Measurements from ENCODE around the gene RNF150. TPM values are rescaled to one million over a fixed set of nuclear protein-coding genes. Genes with fewer than 3 reads are reported as not detected.
"Not testable (repeated sequence)": the region's sequence is repeated elsewhere in the genome, so short reads cannot be mapped to it uniquely, and the experiment has no call there.

Gene RNF150
- total and polyA plus RNA-seq, 4 donors: 0.27 to 1.4 (median 0.81) TPM

- 87% methylated on average over 4 of the region's 4 CpGs for WGBS
- TF ChIP-seq, protein P1, sequence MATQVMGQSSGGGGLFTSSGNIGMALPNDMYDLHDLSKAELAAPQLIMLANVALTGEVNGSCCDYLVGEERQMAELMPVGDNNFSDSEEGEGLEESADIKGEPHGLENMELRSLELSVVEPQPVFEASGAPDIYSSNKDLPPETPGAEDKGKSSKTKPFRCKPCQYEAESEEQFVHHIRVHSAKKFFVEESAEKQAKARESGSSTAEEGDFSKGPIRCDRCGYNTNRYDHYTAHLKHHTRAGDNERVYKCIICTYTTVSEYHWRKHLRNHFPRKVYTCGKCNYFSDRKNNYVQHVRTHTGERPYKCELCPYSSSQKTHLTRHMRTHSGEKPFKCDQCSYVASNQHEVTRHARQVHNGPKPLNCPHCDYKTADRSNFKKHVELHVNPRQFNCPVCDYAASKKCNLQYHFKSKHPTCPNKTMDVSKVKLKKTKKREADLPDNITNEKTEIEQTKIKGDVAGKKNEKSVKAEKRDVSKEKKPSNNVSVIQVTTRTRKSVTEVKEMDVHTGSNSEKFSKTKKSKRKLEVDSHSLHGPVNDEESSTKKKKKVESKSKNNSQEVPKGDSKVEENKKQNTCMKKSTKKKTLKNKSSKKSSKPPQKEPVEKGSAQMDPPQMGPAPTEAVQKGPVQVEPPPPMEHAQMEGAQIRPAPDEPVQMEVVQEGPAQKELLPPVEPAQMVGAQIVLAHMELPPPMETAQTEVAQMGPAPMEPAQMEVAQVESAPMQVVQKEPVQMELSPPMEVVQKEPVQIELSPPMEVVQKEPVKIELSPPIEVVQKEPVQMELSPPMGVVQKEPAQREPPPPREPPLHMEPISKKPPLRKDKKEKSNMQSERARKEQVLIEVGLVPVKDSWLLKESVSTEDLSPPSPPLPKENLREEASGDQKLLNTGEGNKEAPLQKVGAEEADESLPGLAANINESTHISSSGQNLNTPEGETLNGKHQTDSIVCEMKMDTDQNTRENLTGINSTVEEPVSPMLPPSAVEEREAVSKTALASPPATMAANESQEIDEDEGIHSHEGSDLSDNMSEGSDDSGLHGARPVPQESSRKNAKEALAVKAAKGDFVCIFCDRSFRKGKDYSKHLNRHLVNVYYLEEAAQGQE (IDR thresholded peaks at IDR 0.05): no peak
These were observed 300.0 kb downstream of the RNF150 start for GRCh38 chr4:140833280-140833679.

GRCh38 chr4:140829825-140830224, 303.4 kb downstream of the RNF150 start:
- no peak overlapping the region for H3K27ac ChIP-seq (ENCODE audit: low read depth in 1 of 2, low read length in 2 of 2)
- H3K27me3 ChIP-seq (ENCODE audit: control insufficient read depth in 4 of 4, insufficient read depth in 4 of 4, low read length in 3 of 4): no peaks in the 10 kb centered on the region
- H3K4me3 ChIP-seq (ENCODE audit: low read depth in 1 of 3, low read length in 3 of 3): no peak overlapping the region
- H3K4me1 ChIP-seq (ENCODE audit: control insufficient read depth in 4 of 4, insufficient read depth in 4 of 4, low read length in 3 of 4): no peaks in the 10 kb centered on the region
- DNase-seq (ENCODE audit: low spot score): no peak
- H3K9me3 ChIP-seq (ENCODE audit: control insufficient read depth in 4 of 4, low read length in 3 of 4): no peaks in the 10 kb centered on the region
- no peaks in the 10 kb centered on the region for H3K36me3 ChIP-seq (ENCODE audit: control insufficient read depth in 4 of 4, insufficient read depth in 3 of 4, low read depth in 1 of 4, low read length in 3 of 4)
- H3K9ac ChIP-seq (ENCODE audit: low read depth in 1 of 2, low read length in 2 of 2): no peak overlapping the region
- TF ChIP-seq ATF3 (IDR thresholded peaks at IDR 0.05) (no peak), JUND (IDR thresholded peaks at IDR 0.05) (no peak), FOXA2 (IDR thresholded peaks at IDR 0.05) (no peak), SP1 (IDR thresholded peaks at IDR 0.05) (no peak)

More at GRCh38 chr4:140833280-140833679, 300.0 kb downstream of the RNF150 start:
- DNase-seq (ENCODE audit: low spot score): no peak
- Histone ChIP-seq H3K27ac (ENCODE audit: low read depth in 1 of 2, low read length in 2 of 2) (no peak overlapping the region), H3K4me1 (ENCODE audit: control insufficient read depth in 4 of 4, insufficient read depth in 4 of 4, low read length in 3 of 4) (no peaks in the 10 kb centered on the region), H3K27me3 (ENCODE audit: control insufficient read depth in 4 of 4, insufficient read depth in 4 of 4, low read length in 3 of 4) (no peaks in the 10 kb centered on the region), H3K9me3 (ENCODE audit: control insufficient read depth in 4 of 4, low read length in 3 of 4) (no peaks in the 10 kb centered on the region), H3K9ac (ENCODE audit: low read depth in 1 of 2, low read length in 2 of 2) (no peak overlapping the region), H3K36me3 (ENCODE audit: control insufficient read depth in 4 of 4, insufficient read depth in 3 of 4, low read depth in 1 of 4, low read length in 3 of 4) (no peaks in the 10 kb centered on the region), H3K4me3 (ENCODE audit: low read depth in 1 of 3, low read length in 3 of 3) (no peak overlapping the region)

DNA sequence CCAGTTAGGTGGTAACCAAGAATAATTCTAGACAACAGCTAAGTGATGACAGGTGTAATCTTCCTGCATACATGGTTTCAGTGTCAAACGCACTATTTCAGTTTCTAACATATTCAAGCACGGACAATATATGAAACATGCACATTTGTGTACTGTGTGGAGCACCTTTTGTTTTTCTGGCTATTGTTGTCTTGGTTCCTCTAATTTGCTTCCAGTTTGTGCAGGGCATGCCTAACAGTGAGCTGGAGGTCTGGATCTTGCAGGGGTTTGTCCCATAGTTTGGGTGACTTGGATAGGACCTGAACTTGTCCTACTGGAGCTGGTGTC, 306.6 kb downstream of the RNF150 start:
- no peaks in the 10 kb centered on the region for H3K4me1 ChIP-seq (ENCODE audit: control insufficient read depth in 4 of 4, insufficient read depth in 4 of 4, low read length in 3 of 4)
- H3K4me3 ChIP-seq (ENCODE audit: low read depth in 1 of 3, low read length in 3 of 3): no peak overlapping the region
- H3K9ac ChIP-seq (ENCODE audit: low read depth in 1 of 2, low read length in 2 of 2): no peak overlapping the region
- DNase-seq (ENCODE audit: low spot score): no peak
- 95% methylated on average over 2 of the region's 2 CpGs for WGBS
- H3K27ac ChIP-seq (ENCODE audit: low read depth in 1 of 2, low read length in 2 of 2): no peak overlapping the region
- TF ChIP-seq RAD21 (IDR thresholded peaks at IDR 0.05): no peak
- no peaks in the 10 kb centered on the region for H3K9me3 ChIP-seq (ENCODE audit: control insufficient read depth in 4 of 4, low read length in 3 of 4)
- H3K36me3 ChIP-seq (ENCODE audit: control insufficient read depth in 4 of 4, insufficient read depth in 3 of 4, low read depth in 1 of 4, low read length in 3 of 4): no peaks in the 10 kb centered on the region
- no peaks in the 10 kb centered on the region for H3K27me3 ChIP-seq (ENCODE audit: control insufficient read depth in 4 of 4, insufficient read depth in 4 of 4, low read length in 3 of 4)

DNA sequence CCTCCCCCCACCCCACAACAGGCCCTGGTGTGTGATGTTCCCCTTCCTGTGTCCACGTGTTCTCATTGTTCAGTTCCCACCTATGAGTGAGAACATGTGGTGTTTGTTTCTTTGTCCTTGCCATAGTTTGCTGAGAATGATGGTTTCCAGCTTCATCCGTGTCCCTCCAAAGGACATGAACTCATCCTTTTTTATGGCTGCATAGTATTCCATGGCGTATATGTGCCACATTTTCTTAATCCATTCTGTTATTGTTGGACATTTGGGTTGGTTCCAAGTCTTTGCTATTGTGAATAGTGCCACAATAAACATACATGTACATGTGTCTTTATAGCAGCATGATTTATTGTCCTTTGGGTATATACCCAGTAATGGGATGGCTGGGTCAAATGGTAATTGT, 312.7 kb downstream of the RNF150 start:
- not testable (repeated sequence) for H3K27me3 ChIP-seq (ENCODE audit: control insufficient read depth in 4 of 4, insufficient read depth in 4 of 4, low read length in 3 of 4); H3K36me3 ChIP-seq (ENCODE audit: control insufficient read depth in 4 of 4, insufficient read depth in 3 of 4, low read depth in 1 of 4, low read length in 3 of 4); H3K9me3 ChIP-seq (ENCODE audit: control insufficient read depth in 4 of 4, low read length in 3 of 4); DNase-seq (ENCODE audit: low spot score); H3K27ac ChIP-seq (ENCODE audit: low read depth in 1 of 2, low read length in 2 of 2); H3K4me3 ChIP-seq (ENCODE audit: low read depth in 1 of 3, low read length in 3 of 3); H3K4me1 ChIP-seq (ENCODE audit: control insufficient read depth in 4 of 4, insufficient read depth in 4 of 4, low read length in 3 of 4); H3K9ac ChIP-seq (ENCODE audit: low read depth in 1 of 2, low read length in 2 of 2)
- WGBS: 81% methylated on average over 3 of the region's 3 CpGs
